Measurements from ENCODE around the gene CNN3. TPM values are rescaled to one million over a fixed set of nuclear protein-coding genes. Genes with fewer than 3 reads are reported as not detected.

Gene CNN3
- total RNA-seq, 3 donors from 2014 or later, result 146 to 330 (median 195) TPM

DNA sequence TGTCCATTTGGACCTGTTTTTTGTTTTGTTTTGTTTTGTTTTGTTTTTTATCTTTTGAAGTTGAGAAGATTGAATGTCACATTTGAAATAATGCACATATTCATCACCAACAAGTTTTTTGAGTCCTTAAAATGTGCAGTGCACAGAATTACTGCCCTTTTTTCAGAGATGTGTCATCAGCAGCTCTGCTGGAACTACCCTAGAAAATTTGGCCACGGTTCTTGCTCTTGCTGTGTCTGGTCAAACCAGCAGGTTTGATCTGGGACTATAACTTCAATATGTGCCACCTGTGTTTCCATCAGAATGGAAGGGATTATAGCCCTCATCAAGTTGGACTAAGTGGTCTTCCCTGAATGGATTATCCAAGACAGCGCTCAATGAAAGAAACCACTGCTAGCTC lies 24.1 kb upstream of the CNN3 start:
- no peaks in the 10 kb centered on the region for H3K27me3 ChIP-seq
- DNase-seq (ENCODE audit: low spot score in 2 of 2), result no peak
- H3K4me1 ChIP-seq, result no peaks in the 10 kb centered on the region
- intact Hi-C loops (cut with DNase I; ENCODE audit: low total_unique reads), result no loop called here
- no peak overlapping the region for H3K4me3 ChIP-seq
- no peaks in the 10 kb centered on the region for H3K9me3 ChIP-seq
- no peak for TF ChIP-seq POLR2AphosphoS5 (IDR thresholded peaks at IDR 0.05)
- no peak for TF ChIP-seq POLR2A (IDR thresholded peaks at IDR 0.05)
- TF ChIP-seq, protein P1, sequence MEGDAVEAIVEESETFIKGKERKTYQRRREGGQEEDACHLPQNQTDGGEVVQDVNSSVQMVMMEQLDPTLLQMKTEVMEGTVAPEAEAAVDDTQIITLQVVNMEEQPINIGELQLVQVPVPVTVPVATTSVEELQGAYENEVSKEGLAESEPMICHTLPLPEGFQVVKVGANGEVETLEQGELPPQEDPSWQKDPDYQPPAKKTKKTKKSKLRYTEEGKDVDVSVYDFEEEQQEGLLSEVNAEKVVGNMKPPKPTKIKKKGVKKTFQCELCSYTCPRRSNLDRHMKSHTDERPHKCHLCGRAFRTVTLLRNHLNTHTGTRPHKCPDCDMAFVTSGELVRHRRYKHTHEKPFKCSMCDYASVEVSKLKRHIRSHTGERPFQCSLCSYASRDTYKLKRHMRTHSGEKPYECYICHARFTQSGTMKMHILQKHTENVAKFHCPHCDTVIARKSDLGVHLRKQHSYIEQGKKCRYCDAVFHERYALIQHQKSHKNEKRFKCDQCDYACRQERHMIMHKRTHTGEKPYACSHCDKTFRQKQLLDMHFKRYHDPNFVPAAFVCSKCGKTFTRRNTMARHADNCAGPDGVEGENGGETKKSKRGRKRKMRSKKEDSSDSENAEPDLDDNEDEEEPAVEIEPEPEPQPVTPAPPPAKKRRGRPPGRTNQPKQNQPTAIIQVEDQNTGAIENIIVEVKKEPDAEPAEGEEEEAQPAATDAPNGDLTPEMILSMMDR (IDR thresholded peaks at IDR 0.05), result no peak
- H3K36me3 ChIP-seq, result no peaks in the 10 kb centered on the region
- peak overlapping the region in 1 of 2 donors; percentile 53 for H3K27ac ChIP-seq

DNA sequence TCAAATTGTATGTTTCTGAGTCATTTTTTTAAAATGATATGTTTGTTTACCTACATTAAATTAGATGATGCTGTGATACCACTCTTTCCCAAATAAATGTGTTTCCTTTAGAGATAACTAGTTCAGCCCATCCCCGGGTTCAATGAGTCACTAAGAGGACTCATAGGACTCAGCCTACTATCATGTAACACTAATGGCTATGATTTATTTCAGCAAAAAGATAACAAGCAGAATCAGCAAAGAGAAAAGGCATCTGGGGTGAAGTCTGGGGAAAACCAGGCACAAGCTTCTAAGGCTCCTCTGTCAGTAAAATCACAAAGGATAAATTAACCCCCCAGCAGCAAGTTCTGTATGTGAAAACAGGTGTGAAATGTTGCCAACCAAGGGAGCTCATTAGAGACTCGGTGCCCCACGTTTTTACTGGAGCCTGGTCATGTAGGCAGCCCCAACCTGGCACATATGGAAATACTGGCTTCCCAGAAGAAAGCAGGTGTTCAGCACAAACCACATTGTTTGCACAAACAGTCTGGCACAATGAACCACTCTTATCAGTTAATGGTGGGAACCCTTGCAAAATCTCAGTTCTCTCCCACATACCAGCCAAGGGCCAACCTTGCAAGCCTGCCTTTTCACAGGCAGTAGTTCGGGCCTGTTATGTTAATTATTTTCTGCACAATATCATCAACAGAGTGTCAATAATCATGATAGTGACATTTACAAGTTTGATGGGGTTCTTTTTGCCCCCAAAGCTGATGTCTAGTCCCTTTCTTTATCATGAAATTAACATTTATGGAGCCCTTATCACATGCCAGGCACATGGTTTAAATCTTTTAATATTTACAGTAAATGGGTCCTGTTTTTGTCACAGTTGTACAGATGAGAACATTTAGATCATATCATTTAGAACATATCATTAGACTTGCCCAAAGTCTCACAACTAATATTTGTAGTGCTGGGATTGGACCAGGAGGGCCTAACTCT lies 23.1 kb upstream of the CNN3 start:
- TF ChIP-seq POLR2AphosphoS5 (IDR thresholded peaks at IDR 0.05), result no peak
- no peak for TF ChIP-seq POLR2A (IDR thresholded peaks at IDR 0.05)
- TF ChIP-seq, protein P1 (IDR thresholded peaks at IDR 0.05), result no peak
- H3K36me3 ChIP-seq, result no peaks in the 10 kb centered on the region
- no peaks in the 10 kb centered on the region for H3K9me3 ChIP-seq
- intact Hi-C loops (cut with DNase I; ENCODE audit: low total_unique reads), result no loop called here
- no peaks in the 10 kb centered on the region for H3K27me3 ChIP-seq
- H3K4me3 ChIP-seq, result no peak overlapping the region
- no peaks in the 10 kb centered on the region for H3K4me1 ChIP-seq
- no peak overlapping the region for H3K27ac ChIP-seq
- no peak for DNase-seq (ENCODE audit: low spot score in 2 of 2)

DNA sequence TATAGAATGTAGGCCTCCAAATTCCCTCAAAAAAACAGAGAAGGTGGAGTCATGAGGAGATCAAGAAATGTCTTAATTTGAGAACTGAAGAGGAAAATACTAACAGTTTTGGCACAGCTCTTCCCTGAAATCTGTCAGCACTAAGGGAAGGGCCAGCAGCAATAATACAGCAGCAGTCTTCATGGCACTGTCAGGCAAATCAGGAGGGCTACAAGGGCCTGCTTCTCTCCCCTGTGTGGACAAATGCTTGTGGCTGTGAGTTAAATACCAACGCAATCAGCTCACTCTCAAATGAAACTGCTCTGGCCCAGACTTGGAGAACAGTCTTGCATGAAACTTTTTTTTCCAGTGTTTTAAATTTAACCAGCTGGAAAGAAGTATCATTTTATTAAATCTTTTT lies 20.5 kb upstream of the CNN3 start:
- TF ChIP-seq POLR2A (IDR thresholded peaks at IDR 0.05) (no peak), POLR2AphosphoS5 (IDR thresholded peaks at IDR 0.05) (no peak)
- TF ChIP-seq, protein P1 (IDR thresholded peaks at IDR 0.05), result no peak
- H3K36me3 ChIP-seq, result no peaks in the 10 kb centered on the region
- H3K27me3 ChIP-seq, result no peaks in the 10 kb centered on the region
- H3K9me3 ChIP-seq, result no peaks in the 10 kb centered on the region
- H3K4me1 ChIP-seq, result no peaks in the 10 kb centered on the region
- H3K27ac ChIP-seq, result peak overlapping the region in 1 of 2 donors; percentile 57
- DNase-seq (ENCODE audit: low spot score in 2 of 2), result no peak
- H3K4me3 ChIP-seq, result no peak overlapping the region
- intact Hi-C loops (cut with DNase I; ENCODE audit: low total_unique reads), result no loop called here

DNA sequence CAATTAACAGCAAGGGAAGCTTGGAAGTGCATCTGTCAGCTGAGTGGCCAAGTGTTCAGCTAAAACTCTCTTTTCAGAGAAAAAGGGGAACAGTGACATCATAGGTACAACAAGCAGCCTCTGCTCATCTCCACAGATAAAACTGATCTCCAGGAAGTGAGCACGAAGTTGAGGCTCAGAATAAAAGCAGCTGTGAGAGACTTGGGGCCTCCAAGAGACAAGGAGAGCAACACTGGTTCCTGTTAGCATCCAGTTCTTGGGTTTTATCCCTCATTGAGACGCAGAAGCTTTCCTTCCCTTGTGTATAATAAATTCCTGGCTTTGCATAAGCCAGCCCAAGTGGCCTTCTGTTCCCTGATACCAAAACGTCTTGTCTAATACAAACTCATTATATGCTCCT lies 20.0 kb upstream of the CNN3 start:
- peak overlapping the region in 1 of 2 donors; percentile 57 for H3K27ac ChIP-seq
- H3K27me3 ChIP-seq, result no peaks in the 10 kb centered on the region
- no peak overlapping the region for H3K4me3 ChIP-seq
- no peaks in the 10 kb centered on the region for H3K4me1 ChIP-seq
- H3K9me3 ChIP-seq, result no peaks in the 10 kb centered on the region
- no peak for TF ChIP-seq POLR2AphosphoS5 (IDR thresholded peaks at IDR 0.05)
- no peak for TF ChIP-seq POLR2A (IDR thresholded peaks at IDR 0.05)
- TF ChIP-seq, protein P1 (IDR thresholded peaks at IDR 0.05), result no peak
- intact Hi-C loops (cut with DNase I; ENCODE audit: low total_unique reads), result no loop called here
- no peak for DNase-seq (ENCODE audit: low spot score in 2 of 2)
- no peaks in the 10 kb centered on the region for H3K36me3 ChIP-seq

Measured in breast epithelium (tissue), 4 donors.